Stimulated activated naive CD8-positive, alpha-beta T cell treated with anti-CD3 and anti-CD28 coated beads, Interleukin-15, Interleukin-2, amounts not matched to agents 100 ng/mL and 50 ng/mL, for 24 hours (primary cell): ENCODE measurements around the gene XAGE1B.
"Not testable (repeated sequence)": the region's sequence is repeated elsewhere in the genome, so short reads cannot be mapped to it uniquely, and the experiment has no call there.

Experiments
- H3K27ac Mint-ChIP-seq: one replicate; pipeline ENCODE4 v1.8.0; 2021; ENCODE audit warnings: mild to moderate bottlenecking, mixed read lengths
- H3K27me3 Mint-ChIP-seq: one replicate; pipeline ENCODE4 v1.8.0; 2021; ENCODE audit warnings: mixed read lengths
- H3K36me3 Mint-ChIP-seq: one replicate; pipeline ENCODE4 v1.8.0; 2021; ENCODE audit warnings: low read depth, mixed read lengths
- H3K4me1 Mint-ChIP-seq: one replicate; pipeline ENCODE4 v1.8.0; 2021; ENCODE audit warnings: low read depth, mixed read lengths
- H3K4me3 Mint-ChIP-seq: one replicate; pipeline ENCODE4 v1.8.0; 2021; ENCODE audit warnings: mild to moderate bottlenecking, mixed read lengths
- H3K9me3 Mint-ChIP-seq: one replicate; pipeline ENCODE4 v1.8.0; 2021; ENCODE audit warnings: mixed read lengths

The XAGE1B gene, protein sequence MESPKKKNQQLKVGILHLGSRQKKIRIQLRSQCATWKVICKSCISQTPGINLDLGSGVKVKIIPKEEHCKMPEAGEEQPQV

DNA sequence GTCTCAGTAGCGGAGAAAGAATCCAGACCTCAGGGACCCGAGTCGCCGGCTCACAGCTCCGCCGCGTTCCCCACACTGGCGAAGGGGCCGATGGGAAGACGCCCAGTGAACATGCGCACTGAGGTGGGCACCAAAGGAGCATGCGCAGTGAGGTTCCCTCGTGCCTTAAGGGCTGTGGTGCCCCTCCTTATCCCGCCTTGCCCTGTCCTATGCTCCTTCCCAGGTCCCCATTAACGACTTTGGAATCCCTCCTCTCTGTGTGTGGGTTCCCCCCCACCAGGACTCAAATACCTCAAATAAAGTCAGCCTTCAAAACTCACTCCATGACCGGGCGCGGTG is at the start of gene XAGE1B:
XAGE1B (minus strand) TSS at position 77 of the 339 bp plus-strand sequence. CDS start 1,536 bp downstream, outside the sequence.
- not testable (repeated sequence) for H3K4me1 Mint-ChIP-seq, H3K36me3 Mint-ChIP-seq, H3K27me3 Mint-ChIP-seq, H3K9me3 Mint-ChIP-seq, H3K4me3 Mint-ChIP-seq, H3K27ac Mint-ChIP-seq

DNA sequence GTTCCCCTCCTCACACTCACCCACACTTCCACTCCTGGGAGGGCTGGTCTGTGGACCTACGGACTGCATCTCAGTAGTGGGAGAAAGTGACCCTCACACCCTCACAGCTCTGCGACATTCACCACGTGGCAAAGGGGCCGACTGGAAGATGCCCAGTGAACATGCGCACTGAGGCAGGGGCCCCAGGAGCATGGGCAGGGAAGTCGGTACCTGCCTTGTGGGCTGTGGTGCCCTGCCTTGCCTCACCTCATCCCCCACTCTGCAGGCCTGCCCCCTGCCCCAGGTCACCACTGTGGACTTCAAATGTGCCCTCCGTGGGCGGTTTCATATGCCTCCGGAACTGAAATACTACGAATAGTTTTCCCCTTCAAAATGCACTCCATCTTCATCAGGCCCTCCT is 46.2 kb upstream of the XAGE1B start:
- Mint-ChIP-seq H3K4me3 (no peak overlapping the region), H3K9me3 (no peaks in the 10 kb centered on the region), H3K27me3 (peaks cover 4% of the 10 kb centered on the region), H3K27ac (no peak overlapping the region), H3K4me1 (no peaks in the 10 kb centered on the region), H3K36me3 (no peaks in the 10 kb centered on the region)

DNA sequence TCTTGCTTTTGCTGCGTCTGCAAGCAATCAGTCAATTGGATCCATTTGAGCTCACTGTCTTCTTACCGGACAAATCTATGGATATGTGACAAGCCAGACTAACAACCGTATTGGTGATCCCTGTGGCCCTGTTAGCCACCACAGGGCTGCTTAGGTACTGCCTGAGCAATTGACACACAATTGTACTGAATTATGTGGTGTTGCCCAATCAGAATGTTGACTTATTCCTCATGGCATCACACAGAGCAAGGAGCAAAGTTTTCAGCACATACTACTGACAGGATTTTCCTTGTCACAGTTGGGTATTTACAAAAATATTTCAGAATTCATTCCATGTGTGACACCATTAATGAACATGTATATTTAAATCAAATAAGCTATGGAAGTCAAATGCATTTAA is 41.3 kb upstream of the XAGE1B start:
- Mint-ChIP-seq H3K4me1 (peaks cover 5% of the 10 kb centered on the region), H3K36me3 (no peaks in the 10 kb centered on the region), H3K27ac (no peak overlapping the region), H3K9me3 (no peaks in the 10 kb centered on the region), H3K4me3 (no peak overlapping the region), H3K27me3 (no peaks in the 10 kb centered on the region)

DNA sequence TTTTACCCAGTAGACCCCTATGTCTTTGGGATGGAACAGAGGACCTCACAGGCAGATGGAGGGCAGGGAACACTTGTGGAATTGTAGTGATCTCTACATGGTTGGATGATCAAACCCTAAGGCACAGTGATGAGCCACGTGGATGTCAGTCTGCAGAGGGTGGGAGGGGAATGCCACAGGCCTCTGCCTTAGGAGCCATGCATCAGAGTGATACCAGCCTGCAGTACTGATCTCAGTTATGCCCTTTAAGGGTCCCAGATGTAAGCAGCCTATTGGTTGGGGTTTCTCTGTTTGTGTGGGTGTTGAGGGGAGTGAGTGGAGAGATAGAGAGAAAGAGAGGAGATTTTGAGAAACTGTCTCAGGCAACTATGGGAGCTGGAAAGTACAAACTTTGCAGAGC is 39.9 kb upstream of the XAGE1B start:
- no peaks in the 10 kb centered on the region for H3K27me3 Mint-ChIP-seq
- H3K9me3 Mint-ChIP-seq, result no peaks in the 10 kb centered on the region
- H3K36me3 Mint-ChIP-seq, result no peaks in the 10 kb centered on the region
- peaks cover 5% of the 10 kb centered on the region for H3K4me1 Mint-ChIP-seq
- no peak overlapping the region for H3K4me3 Mint-ChIP-seq
- H3K27ac Mint-ChIP-seq, result no peak overlapping the region

DNA sequence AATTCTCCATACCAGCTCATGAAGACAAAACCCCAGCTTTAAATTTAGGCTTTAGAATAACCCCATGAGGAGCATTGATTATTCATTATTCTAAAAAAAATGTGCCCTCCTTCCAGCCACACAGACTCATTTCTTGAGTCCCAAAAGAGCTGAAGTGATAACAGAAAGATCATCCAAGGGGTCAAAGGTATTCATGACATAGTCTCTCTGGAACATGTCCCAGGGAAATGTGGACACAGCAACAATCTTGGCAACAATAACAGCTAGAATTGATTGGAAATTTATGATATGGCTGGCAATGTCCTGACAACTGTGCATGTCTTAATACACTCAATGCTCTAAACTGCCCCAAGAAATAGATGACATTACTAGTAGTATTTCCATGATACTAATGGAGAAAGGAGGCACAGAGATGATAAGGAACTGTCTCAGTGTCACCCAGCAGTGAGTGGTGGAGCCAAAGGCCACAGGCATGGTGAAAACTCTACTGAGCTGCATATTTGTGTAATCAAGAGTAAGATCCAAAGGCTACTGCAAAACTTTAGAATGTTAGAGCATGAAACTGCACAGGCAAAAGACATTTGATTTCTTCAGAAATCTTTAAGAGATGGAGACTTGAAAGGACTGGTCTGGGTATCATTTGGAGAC is 37.3 kb upstream of the XAGE1B start:
- H3K27ac Mint-ChIP-seq, result no peak overlapping the region
- no peaks in the 10 kb centered on the region for H3K36me3 Mint-ChIP-seq
- H3K4me3 Mint-ChIP-seq, result no peak overlapping the region
- peaks cover 5% of the 10 kb centered on the region for H3K4me1 Mint-ChIP-seq
- H3K9me3 Mint-ChIP-seq, result no peaks in the 10 kb centered on the region
- H3K27me3 Mint-ChIP-seq, result no peaks in the 10 kb centered on the region

DNA sequence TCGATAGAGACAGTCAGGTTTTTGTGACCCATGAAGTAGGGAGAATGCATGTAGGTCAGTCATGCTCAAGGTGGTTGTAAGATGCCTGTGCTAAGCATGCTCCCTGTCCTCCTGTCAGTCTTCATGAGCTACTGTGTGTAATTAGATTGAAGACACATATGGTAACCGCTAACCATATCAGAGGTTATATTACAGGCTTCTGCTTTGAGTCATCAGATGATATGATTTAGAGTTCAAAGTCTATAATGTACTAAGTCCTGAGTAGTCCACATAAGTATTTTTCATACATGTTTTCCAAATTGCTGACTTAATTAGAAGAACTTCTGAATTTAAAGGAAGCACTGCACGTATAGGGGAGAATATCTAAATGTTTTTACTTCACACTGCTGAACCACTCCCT is 31.9 kb upstream of the XAGE1B start:
- not testable (repeated sequence) for H3K36me3 Mint-ChIP-seq, H3K4me3 Mint-ChIP-seq, H3K9me3 Mint-ChIP-seq, H3K27ac Mint-ChIP-seq, H3K27me3 Mint-ChIP-seq, H3K4me1 Mint-ChIP-seq

DNA sequence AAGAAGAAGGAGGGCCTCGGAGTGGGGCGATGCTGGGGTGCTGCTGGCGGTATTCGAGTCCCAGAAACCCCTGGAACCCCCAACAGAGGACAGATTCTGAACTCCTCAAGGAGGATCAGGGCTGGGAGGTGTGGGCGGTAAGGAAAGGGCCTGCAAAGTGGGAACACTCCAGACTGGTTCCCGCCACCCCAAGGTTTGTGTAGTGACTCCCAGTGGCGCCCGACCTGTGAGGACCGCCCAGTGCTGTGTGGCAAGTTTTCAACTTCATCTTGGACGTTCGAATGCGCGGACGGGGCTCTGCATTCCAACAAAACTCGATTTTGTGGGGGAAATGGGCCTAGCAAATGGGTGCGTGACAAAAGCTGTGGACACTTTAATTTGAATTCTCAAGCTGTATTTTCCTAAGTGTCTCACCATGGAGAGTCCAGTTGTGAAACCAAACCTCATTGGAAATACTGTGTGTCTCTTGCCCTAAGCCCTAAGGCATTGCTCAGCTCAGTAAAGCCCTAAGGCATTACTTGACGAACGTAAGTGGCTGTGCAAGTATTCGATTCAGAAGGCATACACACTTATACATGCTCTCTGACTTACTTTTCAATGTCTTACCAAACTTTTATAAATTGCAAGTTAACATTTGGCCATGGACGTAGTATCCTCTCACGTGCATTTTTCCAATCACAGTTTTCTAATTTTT is 27.4 kb upstream of the XAGE1B start:
- H3K4me1 Mint-ChIP-seq, result no peaks in the 10 kb centered on the region
- H3K4me3 Mint-ChIP-seq, result no peak overlapping the region
- H3K36me3 Mint-ChIP-seq, result no peaks in the 10 kb centered on the region
- H3K9me3 Mint-ChIP-seq, result no peaks in the 10 kb centered on the region
- no peaks in the 10 kb centered on the region for H3K27me3 Mint-ChIP-seq
- H3K27ac Mint-ChIP-seq, result no peak overlapping the region

DNA sequence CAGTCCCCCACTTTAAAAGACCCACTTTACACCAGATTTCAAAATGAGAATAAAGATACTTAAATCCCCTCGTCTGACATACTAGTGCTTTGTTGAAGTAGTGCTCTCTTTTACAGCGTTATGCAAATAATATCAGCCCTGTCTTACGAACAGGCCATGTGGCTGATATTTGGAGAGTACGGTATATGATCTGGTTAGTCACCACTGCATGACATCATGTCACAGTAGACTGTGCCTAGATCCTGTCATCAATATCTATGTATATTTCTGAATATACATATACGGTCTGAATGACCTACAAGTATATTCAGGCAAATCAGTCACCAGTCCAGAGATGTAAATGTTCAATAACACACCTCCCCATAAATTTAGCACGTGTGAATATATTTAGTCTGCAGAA is 25.4 kb upstream of the XAGE1B start:
- Mint-ChIP-seq H3K4me1 (no peaks in the 10 kb centered on the region), H3K27ac (no peak overlapping the region), H3K9me3 (no peaks in the 10 kb centered on the region), H3K4me3 (no peak overlapping the region), H3K36me3 (no peaks in the 10 kb centered on the region), H3K27me3 (no peaks in the 10 kb centered on the region)

DNA sequence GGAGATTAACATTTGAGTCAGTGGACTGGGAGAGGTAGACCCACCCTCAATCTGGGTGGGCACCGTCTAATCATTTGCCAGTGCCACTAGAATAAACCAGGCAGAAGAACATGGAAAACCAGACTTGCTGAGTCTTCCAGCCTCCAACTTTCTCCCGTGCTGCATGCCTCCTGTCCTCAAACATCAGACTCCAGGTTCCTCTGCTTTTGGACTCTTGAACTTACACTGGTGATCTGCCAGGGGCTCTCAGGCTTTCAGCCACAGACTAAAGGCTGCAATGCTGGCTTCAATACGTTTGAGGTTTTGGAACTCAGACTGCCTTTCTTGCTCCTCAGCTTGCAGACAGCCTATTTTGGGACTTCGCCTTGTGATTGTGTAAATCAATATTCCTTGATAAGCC is 24.2 kb upstream of the XAGE1B start:
- H3K27me3 Mint-ChIP-seq, result not testable (repeated sequence)

DNA sequence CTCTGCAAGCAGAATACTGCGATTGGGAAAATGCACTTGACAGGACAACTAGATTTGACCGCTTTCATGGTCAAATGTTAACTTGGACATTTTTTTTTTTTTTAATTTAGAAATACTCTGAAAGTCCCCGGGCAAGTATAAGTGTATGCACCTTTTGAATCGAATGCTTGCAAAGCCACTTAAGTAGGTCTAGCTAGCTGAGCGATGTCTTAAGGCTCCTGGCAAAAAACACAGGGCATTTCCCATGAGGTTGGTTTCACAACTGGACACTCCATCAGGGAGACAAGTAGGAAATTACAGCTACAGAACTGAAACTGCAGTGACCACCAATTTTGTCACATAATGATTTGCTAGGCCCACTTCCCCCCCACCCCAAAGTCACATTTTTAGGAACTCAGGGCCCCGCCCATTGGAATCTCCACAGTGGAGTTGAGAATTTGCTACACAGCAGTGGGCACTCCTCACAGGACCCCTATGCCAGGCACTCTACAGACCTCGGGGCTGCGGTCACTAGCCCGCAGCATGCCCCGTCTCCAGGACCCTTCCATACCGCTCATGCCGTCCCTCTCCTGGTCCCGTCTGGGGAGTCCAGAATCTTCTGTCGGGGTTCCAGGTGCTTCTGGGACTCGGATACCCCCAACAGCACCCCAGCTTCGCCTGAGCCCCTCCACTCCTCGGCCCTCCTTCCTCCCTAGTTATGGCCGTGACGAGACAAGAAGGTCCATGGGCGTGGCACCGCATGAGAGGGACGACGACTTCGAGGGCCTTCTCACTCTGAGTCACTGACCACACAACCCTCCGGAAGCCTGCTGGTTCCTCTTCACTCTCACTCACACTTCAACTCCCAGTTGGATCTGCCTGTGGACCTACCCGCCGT is 515 bp downstream of the XAGE1B start:
- H3K27me3 Mint-ChIP-seq, H3K9me3 Mint-ChIP-seq, H3K27ac Mint-ChIP-seq, H3K4me3 Mint-ChIP-seq, H3K4me1 Mint-ChIP-seq, H3K36me3 Mint-ChIP-seq: not testable (repeated sequence)

More for the DNA sequence above, 24.2 kb upstream of the XAGE1B start:
- not testable (repeated sequence) for H3K36me3 Mint-ChIP-seq, H3K4me1 Mint-ChIP-seq, H3K9me3 Mint-ChIP-seq, H3K4me3 Mint-ChIP-seq, H3K27ac Mint-ChIP-seq

DNA sequence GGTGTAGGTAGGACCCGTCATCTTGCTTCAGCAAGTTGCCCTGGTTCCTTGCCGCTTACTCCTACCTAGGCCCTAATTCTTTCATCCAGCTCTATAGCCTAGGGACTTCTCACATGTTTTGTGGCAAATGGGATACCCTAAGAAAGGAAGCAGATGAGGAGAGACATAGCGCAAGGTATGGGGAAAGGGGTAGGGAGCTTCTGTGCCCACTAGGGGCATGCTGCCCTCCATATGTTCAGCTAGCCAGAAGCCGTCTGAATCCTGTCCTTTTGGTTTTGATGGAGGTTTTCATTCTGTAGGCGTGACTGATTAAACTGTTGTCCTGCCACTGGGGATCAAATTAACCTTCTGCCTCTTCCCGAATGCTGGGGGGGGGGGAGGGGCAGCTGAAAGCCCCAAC is 5.7 kb downstream of the XAGE1B start:
- H3K4me1 Mint-ChIP-seq, H3K27ac Mint-ChIP-seq, H3K4me3 Mint-ChIP-seq, H3K36me3 Mint-ChIP-seq, H3K27me3 Mint-ChIP-seq, H3K9me3 Mint-ChIP-seq: not testable (repeated sequence)

DNA sequence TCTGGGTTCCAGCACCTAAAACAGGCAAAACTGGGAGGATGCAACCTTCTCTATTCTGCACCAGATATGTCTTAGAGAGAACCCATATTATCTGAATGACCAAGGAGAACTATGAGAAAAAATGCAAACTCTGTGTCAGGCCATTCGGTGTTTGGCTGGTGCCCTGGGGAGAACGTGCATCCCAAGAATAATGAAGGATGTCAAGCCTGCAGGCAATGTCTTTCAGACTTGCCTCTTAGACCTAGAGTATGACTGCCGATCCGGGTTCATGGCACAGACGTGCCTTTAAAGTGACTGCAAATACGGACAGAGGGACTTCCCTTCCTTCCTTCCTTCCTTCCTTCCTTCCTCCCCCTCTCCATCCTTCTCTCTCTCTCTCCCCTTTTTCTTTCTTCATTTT is 6.9 kb downstream of the XAGE1B start:
- no peaks in the 10 kb centered on the region for H3K36me3 Mint-ChIP-seq
- no peaks in the 10 kb centered on the region for H3K4me1 Mint-ChIP-seq
- H3K4me3 Mint-ChIP-seq, result no peak overlapping the region
- H3K27me3 Mint-ChIP-seq, result peaks cover 9% of the 10 kb centered on the region
- no peaks in the 10 kb centered on the region for H3K9me3 Mint-ChIP-seq
- no peak overlapping the region for H3K27ac Mint-ChIP-seq

DNA sequence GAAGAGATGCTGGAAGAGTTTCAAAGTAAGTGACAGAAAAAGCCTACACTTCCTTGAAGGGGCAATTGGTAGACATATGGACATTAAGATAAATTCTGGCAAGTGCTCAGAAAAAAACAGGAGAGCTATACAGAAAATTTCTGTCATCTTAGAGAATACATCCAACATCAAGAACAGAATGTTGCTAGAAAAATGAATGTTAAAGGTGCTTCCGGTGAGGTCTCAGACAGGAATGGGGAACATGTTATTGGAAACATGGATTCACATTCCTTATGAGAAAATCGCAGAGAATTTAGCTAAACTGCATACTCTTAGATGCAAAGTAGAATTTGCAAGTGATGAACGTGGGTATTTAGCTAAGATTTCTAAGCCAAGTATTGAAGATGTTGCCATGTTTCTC is 9.5 kb downstream of the XAGE1B start:
- H3K9me3 Mint-ChIP-seq, result no peaks in the 10 kb centered on the region
- H3K4me1 Mint-ChIP-seq, result no peaks in the 10 kb centered on the region
- H3K36me3 Mint-ChIP-seq, result no peaks in the 10 kb centered on the region
- peaks cover 9% of the 10 kb centered on the region for H3K27me3 Mint-ChIP-seq
- H3K27ac Mint-ChIP-seq, result no peak overlapping the region
- no peak overlapping the region for H3K4me3 Mint-ChIP-seq

DNA sequence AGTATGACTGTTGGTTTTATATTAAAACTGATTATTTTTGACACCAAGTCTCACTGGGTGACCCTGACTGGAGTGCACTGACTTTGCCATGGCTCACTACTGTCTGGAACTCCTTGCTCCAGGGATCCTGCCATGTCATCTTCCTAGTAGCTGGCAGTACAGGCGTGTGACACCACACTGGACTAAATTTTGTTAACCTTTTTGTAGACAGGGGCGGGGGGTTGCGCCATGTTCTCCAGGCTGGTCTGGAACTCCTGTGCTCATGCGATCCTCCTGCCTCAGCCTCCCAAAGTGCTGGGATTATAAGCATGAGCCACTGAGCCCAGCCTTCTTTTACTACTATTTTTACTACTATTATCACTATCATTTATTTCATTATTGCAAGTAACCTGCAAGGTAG is 12.3 kb downstream of the XAGE1B start:
- Mint-ChIP-seq H3K4me3 (no peak overlapping the region), H3K9me3 (no peaks in the 10 kb centered on the region), H3K27ac (no peak overlapping the region), H3K4me1 (no peaks in the 10 kb centered on the region), H3K36me3 (no peaks in the 10 kb centered on the region), H3K27me3 (peaks cover 9% of the 10 kb centered on the region)

DNA sequence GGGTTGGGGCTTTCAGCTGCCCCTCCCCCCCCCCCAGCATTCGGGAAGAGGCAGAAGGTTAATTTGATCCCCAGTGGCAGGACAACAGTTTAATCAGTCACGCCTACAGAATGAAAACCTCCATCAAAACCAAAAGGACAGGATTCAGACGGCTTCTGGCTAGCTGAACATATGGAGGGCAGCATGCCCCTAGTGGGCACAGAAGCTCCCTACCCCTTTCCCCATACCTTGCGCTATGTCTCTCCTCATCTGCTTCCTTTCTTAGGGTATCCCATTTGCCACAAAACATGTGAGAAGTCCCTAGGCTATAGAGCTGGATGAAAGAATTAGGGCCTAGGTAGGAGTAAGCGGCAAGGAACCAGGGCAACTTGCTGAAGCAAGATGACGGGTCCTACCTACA is 15.5 kb downstream of the XAGE1B start:
- H3K27me3 Mint-ChIP-seq, H3K4me1 Mint-ChIP-seq, H3K4me3 Mint-ChIP-seq, H3K9me3 Mint-ChIP-seq, H3K27ac Mint-ChIP-seq, H3K36me3 Mint-ChIP-seq: not testable (repeated sequence)
